Measurements from ENCODE around the gene ZNF425.

DNA sequence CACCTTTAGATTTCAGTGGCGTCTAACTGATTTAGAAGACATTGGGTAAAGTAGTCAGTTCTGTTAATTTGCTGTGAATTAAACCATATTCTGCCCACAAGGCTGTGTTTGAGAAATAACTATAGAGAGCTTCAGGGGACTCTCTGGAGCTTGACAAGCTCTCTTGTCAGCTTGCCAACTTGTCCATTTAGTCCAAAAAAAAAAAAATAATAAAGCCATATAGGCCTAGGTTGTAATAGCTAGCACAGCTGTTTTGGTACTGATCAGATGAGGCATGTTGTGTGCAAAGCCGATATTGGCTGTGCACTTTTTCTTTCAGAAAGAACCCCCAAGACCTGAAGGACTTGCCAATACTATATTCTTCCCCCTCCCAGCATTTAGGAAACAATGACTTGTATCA is 49.0 kb upstream of the ZNF425 start:
- TF ChIP-seq SNAI2 (CRISPR knock-in tag; IDR thresholded peaks at IDR 0.05) (no peak), PATZ1 (CRISPR knock-in tag; IDR thresholded peaks at IDR 0.05; ENCODE audit: borderline replicate concordance) (no peak), ZFP30 (CRISPR knock-in tag; IDR thresholded peaks at IDR 0.05) (no peak), BACH2 (CRISPR knock-in tag; IDR thresholded peaks at IDR 0.05; ENCODE audit: borderline replicate concordance) (no peak), ZFP3 (CRISPR knock-in tag; IDR thresholded peaks at IDR 0.05) (no peak), OSR1 (CRISPR knock-in tag; IDR thresholded peaks at IDR 0.05) (no peak), ESRRG (CRISPR knock-in tag; IDR thresholded peaks at IDR 0.05) (no peak), ZNF565 (CRISPR knock-in tag; conservative IDR thresholded peaks at IDR 0.05; ENCODE audit: low read depth) (no peak), RARB (CRISPR knock-in tag; IDR thresholded peaks at IDR 0.05) (no peak), CREB5 (CRISPR knock-in tag; IDR thresholded peaks at IDR 0.05; ENCODE audit: low read depth) (no peak)
- TF ChIP-seq, protein P1, sequence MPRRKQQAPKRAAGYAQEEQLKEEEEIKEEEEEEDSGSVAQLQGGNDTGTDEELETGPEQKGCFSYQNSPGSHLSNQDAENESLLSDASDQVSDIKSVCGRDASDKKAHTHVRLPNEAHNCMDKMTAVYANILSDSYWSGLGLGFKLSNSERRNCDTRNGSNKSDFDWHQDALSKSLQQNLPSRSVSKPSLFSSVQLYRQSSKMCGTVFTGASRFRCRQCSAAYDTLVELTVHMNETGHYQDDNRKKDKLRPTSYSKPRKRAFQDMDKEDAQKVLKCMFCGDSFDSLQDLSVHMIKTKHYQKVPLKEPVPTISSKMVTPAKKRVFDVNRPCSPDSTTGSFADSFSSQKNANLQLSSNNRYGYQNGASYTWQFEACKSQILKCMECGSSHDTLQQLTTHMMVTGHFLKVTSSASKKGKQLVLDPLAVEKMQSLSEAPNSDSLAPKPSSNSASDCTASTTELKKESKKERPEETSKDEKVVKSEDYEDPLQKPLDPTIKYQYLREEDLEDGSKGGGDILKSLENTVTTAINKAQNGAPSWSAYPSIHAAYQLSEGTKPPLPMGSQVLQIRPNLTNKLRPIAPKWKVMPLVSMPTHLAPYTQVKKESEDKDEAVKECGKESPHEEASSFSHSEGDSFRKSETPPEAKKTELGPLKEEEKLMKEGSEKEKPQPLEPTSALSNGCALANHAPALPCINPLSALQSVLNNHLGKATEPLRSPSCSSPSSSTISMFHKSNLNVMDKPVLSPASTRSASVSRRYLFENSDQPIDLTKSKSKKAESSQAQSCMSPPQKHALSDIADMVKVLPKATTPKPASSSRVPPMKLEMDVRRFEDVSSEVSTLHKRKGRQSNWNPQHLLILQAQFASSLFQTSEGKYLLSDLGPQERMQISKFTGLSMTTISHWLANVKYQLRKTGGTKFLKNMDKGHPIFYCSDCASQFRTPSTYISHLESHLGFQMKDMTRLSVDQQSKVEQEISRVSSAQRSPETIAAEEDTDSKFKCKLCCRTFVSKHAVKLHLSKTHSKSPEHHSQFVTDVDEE (CRISPR knock-in tag; IDR thresholded peaks at IDR 0.05), result no peak

Data from SK-N-SH treated with all-trans-retinoic acid at 6 μM for 48 hours (cell line).